OCI-LY7 (cell line): Measurements from ENCODE around the gene TM9SF1. TPM values are rescaled to one million over a fixed set of nuclear protein-coding genes. Genes with fewer than 3 reads are reported as not detected.

Experiments
- BruUV-seq: library from RNA; stranded (reverse); fragments of 400-500 nt; replicated peaks from 2 replicates; lab custom pipeline; 2021; lab: Mats Ljungman, UMichigan
- CTCF ChIA-PET: fragments of 300-600 bp; sonication (Branson Sonifier 250); formaldehyde crosslinking; loops from one replicate; lab custom pipeline; 2022; ENCODE audit warnings: antibody characterized with exemption; ENCODE audit not compliant: unreplicated experiment; lab: Charles Lee
- POLR2A ChIA-PET: fragments of 300-600 bp; sonication (Branson Sonifier 250); formaldehyde crosslinking; loops from one replicate; lab custom pipeline; 2022; ENCODE audit warnings: antibody characterized with exemption; lab: Charles Lee
- DNase-seq: peaks from one replicate; pipeline ENCODE4 v3.0.0-alpha.2; 2015; ENCODE audit warnings: low spot score
- H2AFZ ChIP-seq: fragments of 200-600 bp; sonication (generic), shearing (Covaris generic); 2 replicates; pipeline ENCODE4 v1.6.1; 2014; ENCODE audit warnings: mild to moderate bottlenecking, antibody characterized with exemption, low read length, moderate library complexity
- H3K27ac ChIP-seq: fragments of 200-600 bp; sonication (generic); 2 replicates; pipeline ENCODE4 v1.5.1; 2014; ENCODE audit warnings: mixed run types, low read depth, mild to moderate bottlenecking, moderate library complexity, low read length, inconsistent platforms; ENCODE audit not compliant: poor library complexity, severe bottlenecking
- H3K36me3 ChIP-seq: fragments of 200-600 bp; sonication (generic); 2 replicates; pipeline ENCODE4 v1.6.1; 2014; ENCODE audit warnings: mild to moderate bottlenecking, antibody characterized with exemption, low read length, moderate library complexity, mixed read lengths; ENCODE audit not compliant: insufficient read depth
- H3K4me1 ChIP-seq: fragments of 200-600 bp; sonication (generic); 2 replicates; pipeline ENCODE4 v1.5.1; 2014; ENCODE audit warnings: mild to moderate bottlenecking, low read length; ENCODE audit not compliant: insufficient read depth, poor library complexity, severe bottlenecking
- H3K4me2 ChIP-seq: fragments of 200-600 bp; sonication (generic); 2 replicates; pipeline ENCODE4 v1.6.1; 2014; ENCODE audit warnings: mild to moderate bottlenecking, low read length
- H3K4me3 ChIP-seq: fragments of 200-600 bp; sonication (generic); 2 replicates; pipeline ENCODE4 v1.5.1; 2014; ENCODE audit warnings: mild to moderate bottlenecking, low read depth, low read length; ENCODE audit not compliant: poor library complexity, severe bottlenecking
- H3K79me2 ChIP-seq: fragments of 200-600 bp; sonication (generic); 2 replicates; pipeline ENCODE4 v1.6.1; 2016; ENCODE audit warnings: low read depth, mild to moderate bottlenecking, low read length, moderate library complexity, mixed read lengths; ENCODE audit not compliant: insufficient read depth
- H3K9me2 ChIP-seq: fragments of 200-600 bp; sonication (generic); 2 replicates; pipeline ENCODE4 v1.6.1; 2016; ENCODE audit warnings: mild to moderate bottlenecking, low read length, mixed read lengths; ENCODE audit not compliant: insufficient read depth
- H3K9me3 ChIP-seq: fragments of 200-600 bp; sonication (generic); 2 replicates; pipeline ENCODE4 v1.6.1; 2014; ENCODE audit warnings: mild to moderate bottlenecking, mixed run types, low read length, mixed read lengths
- H4K20me1 ChIP-seq: fragments of 200-600 bp; sonication (generic); 2 replicates; pipeline ENCODE4 v1.6.1; 2014; ENCODE audit warnings: mild to moderate bottlenecking, antibody characterized with exemption, low read length, moderate library complexity, mixed read lengths; ENCODE audit not compliant: insufficient read depth
- EZH2phosphoT487 ChIP-seq: fragments of 200-600 bp; sonication (generic); IDR thresholded peaks from 2 replicates; pipeline ENCODE4 v1.6.1; 2018; ENCODE audit warnings: low read depth, borderline replicate concordance, mild to moderate bottlenecking, mixed run types, antibody characterized with exemption, low read length, moderate library complexity, mixed read lengths
- intact Hi-C: fragments of 100-400 bp; cut with micrococcal nuclease; formaldehyde crosslinking; loops from one replicate; pipeline ENCODE4 v1.10.0; 2022; ENCODE audit not compliant: unreplicated experiment
- total RNA-seq, 2 experiments: library from RNA; depleted of rRNA in 1 of 2; stranded (reverse); fragments of >200 nt in 1 of 2; shearing (Covaris generic) in 1 of 2; gene quantifications; 2 replicates each; pipeline ENCODE4 v1.2.3, GENCODE V29; 2014 to 2022
- TF ChIP-seq, protein P1 (sequence below): fragments of 200-600 bp; sonication (generic); conservative IDR thresholded peaks from 2 replicates; pipeline ENCODE4 v1.5.1; 2014; ENCODE audit warnings: mild to moderate bottlenecking, antibody characterized with exemption, low read length, moderate library complexity, mixed read lengths

Gene TM9SF1
- total RNA-seq, 2 experiments from 2014 or later: 23.4 to 27.8 TPM

GRCh38 chr14:24213866-24214662 lies 18.8 kb upstream of the TM9SF1 start:
- intact Hi-C loops: loop anchor here (1.0 to 2.0 kb wide), 3 partner anchors 18 to 67 kb away; partner anchors contain the start of genes GMPR2, NEDD8, PSME2 and RNF31
- ChIA-PET CTCF (interaction anchor here (1.0 kb wide), 1 partner anchor 53 kb away, joined by 3 read pairs; the partner anchor contains the start of gene IRF9), POLR2A (interaction anchor here (0.7 to 3.0 kb wide), 16 partner anchors 8 to 228 kb away, joined by 3 to 18 read pairs (median 4); partner anchors contain the start of genes GMPR2, PCK2, PSME1 and RABGGTA)

GRCh38 chr14:24212924-24213865 lies 18.0 kb upstream of the TM9SF1 start, which contains the start of gene CHMP4A:
Gene CHMP4A, minus strand, starts transcription at chr14:24213488. Its CDS starts 49 bp downstream, at chr14:24213439.
- H3K79me2 ChIP-seq: peaks cover 27% of the 10 kb centered on the region
- no peaks in the 10 kb centered on the region for H3K9me2 ChIP-seq
- H3K27ac ChIP-seq: peak within 1 kb of the TSS; percentile 82
- peak within 1 kb of the TSS; percentile 82 for H3K4me2 ChIP-seq
- H2AFZ ChIP-seq: peak within 1 kb of the TSS; percentile 40
- ChIA-PET CTCF (interaction anchor here (1.0 kb wide), 1 partner anchor 52 kb away, joined by 3 read pairs; the partner anchor contains the start of gene IRF9), POLR2A (interaction anchor here (0.7 to 3.0 kb wide), 12 partner anchors 17 to 229 kb away, joined by 3 to 18 read pairs (median 4); partner anchors contain the start of genes GMPR2, PCK2, PSME1 and RABGGTA)
- H3K9me3 ChIP-seq: no peaks in the 10 kb centered on the region
- no peaks in the 10 kb centered on the region for H4K20me1 ChIP-seq
- intact Hi-C loops: loop anchor here (1.0 to 2.0 kb wide), 3 partner anchors 17 to 66 kb away; partner anchors contain the start of genes GMPR2, NEDD8, PSME2 and RNF31
- H3K4me3 ChIP-seq: peak within 1 kb of the TSS; percentile 76
- no TSS peak for BruUV-seq
- DNase-seq: peak; percentile 98
- peaks cover 43% of the 10 kb centered on the region for H3K36me3 ChIP-seq
- H3K4me1 ChIP-seq: peaks cover 28% of the 10 kb centered on the region
- TF ChIP-seq, protein P1, sequence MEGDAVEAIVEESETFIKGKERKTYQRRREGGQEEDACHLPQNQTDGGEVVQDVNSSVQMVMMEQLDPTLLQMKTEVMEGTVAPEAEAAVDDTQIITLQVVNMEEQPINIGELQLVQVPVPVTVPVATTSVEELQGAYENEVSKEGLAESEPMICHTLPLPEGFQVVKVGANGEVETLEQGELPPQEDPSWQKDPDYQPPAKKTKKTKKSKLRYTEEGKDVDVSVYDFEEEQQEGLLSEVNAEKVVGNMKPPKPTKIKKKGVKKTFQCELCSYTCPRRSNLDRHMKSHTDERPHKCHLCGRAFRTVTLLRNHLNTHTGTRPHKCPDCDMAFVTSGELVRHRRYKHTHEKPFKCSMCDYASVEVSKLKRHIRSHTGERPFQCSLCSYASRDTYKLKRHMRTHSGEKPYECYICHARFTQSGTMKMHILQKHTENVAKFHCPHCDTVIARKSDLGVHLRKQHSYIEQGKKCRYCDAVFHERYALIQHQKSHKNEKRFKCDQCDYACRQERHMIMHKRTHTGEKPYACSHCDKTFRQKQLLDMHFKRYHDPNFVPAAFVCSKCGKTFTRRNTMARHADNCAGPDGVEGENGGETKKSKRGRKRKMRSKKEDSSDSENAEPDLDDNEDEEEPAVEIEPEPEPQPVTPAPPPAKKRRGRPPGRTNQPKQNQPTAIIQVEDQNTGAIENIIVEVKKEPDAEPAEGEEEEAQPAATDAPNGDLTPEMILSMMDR: no peak
- no peak for TF ChIP-seq EZH2phosphoT487

More at GRCh38 chr14:24213866-24214662, 18.8 kb upstream of the TM9SF1 start:
- H3K79me2 ChIP-seq: peaks cover 27% of the 10 kb centered on the region
- H3K9me2 ChIP-seq: no peaks in the 10 kb centered on the region
- peak overlapping the region; percentile 82 for H3K4me2 ChIP-seq
- H2AFZ ChIP-seq: peak overlapping the region; percentile 22; the same call in 1 of the 2 replicates
- H3K4me1 ChIP-seq: peaks cover 28% of the 10 kb centered on the region
- H3K9me3 ChIP-seq: no peaks in the 10 kb centered on the region
- H3K27ac ChIP-seq: peak overlapping the region; percentile 82
- no peak for DNase-seq
- H4K20me1 ChIP-seq: no peaks in the 10 kb centered on the region
- H3K36me3 ChIP-seq: peaks cover 34% of the 10 kb centered on the region
- no peak for TF ChIP-seq EZH2phosphoT487
- TF ChIP-seq, protein P1: peak; percentile 65
- TSS peak; percentile 93 for BruUV-seq
- peak overlapping the region; percentile 76 for H3K4me3 ChIP-seq
